Measurements from ENCODE around the gene TOPAZ1.

- TF ChIP-seq JUN (IDR thresholded peaks at IDR 0.05) (no peak), REST (IDR thresholded peaks at IDR 0.05) (no peak), ZNF302 (CRISPR knock-in tag; IDR thresholded peaks at IDR 0.05) (no peak)
Observed at GRCh38 chr3:44264146-44264545, 22.5 kb downstream of the TOPAZ1 start.

Data from A549 (cell line).